ENCODE results near the gene IL36RN.

Gene IL36RN

GRCh38 chr2:113098532-113098931 lies 39.5 kb downstream of the IL36RN start:
- no peak overlapping the region for H3K4me3 ChIP-seq (ENCODE audit: low read depth in 1 of 2, low read length in 2 of 2)

GRCh38 chr2:113102133-113102532 lies 43.1 kb downstream of the IL36RN start:
- Histone ChIP-seq H3K4me3 (ENCODE audit: low read depth in 1 of 2, low read length in 2 of 2) (no peak overlapping the region), H3K79me2 (ENCODE audit: insufficient read depth, low read length) (no peaks in the 10 kb centered on the region), H3K27me3 (ENCODE audit: insufficient read depth, low read length, poor library complexity) (peaks cover 2% of the 10 kb centered on the region), H3K9me3 (ENCODE audit: insufficient read depth, low read length, severe bottlenecking) (no peaks in the 10 kb centered on the region), H3K36me3 (ENCODE audit: insufficient read depth, low read length) (no peaks in the 10 kb centered on the region), H4K20me1 (ENCODE audit: insufficient read depth, low read length) (no peaks in the 10 kb centered on the region), H3K4me2 (ENCODE audit: insufficient read depth, low read length) (no peak overlapping the region), H3K9ac (ENCODE audit: low read depth, low read length) (no peak overlapping the region), H3K4me1 (ENCODE audit: insufficient read depth, low read length) (no peaks in the 10 kb centered on the region), H2AFZ (ENCODE audit: low read depth, low read length) (no peak overlapping the region), H3K27ac (ENCODE audit: low read length) (no peak overlapping the region)
- TF ChIP-seq CTCF (IDR thresholded peaks at IDR 0.05; ENCODE audit: borderline replicate concordance, extremely low read depth, low read length, poor library complexity, severe bottlenecking) (no peak), EZH2 (IDR thresholded peaks at IDR 0.05; ENCODE audit: borderline replicate concordance, low read depth, low read length, severe bottlenecking) (no peak)
- no peak for DNase-seq
- no peak for ATAC-seq (ENCODE audit: insufficient read depth, low read depth)

More at GRCh38 chr2:113098532-113098931, 39.5 kb downstream of the IL36RN start:
- H3K27ac ChIP-seq (ENCODE audit: low read length), result no peak overlapping the region
- no peak overlapping the region for H3K9ac ChIP-seq (ENCODE audit: low read depth, low read length)
- DNase-seq (no peak), ATAC-seq (ENCODE audit: insufficient read depth, low read depth) (no peak)
- H3K36me3 ChIP-seq (ENCODE audit: insufficient read depth, low read length), result no peaks in the 10 kb centered on the region
- TF ChIP-seq CTCF (IDR thresholded peaks at IDR 0.05; ENCODE audit: borderline replicate concordance, extremely low read depth, low read length, poor library complexity, severe bottlenecking), result no peak
- TF ChIP-seq EZH2 (IDR thresholded peaks at IDR 0.05; ENCODE audit: borderline replicate concordance, low read depth, low read length, severe bottlenecking), result no peak
- no peaks in the 10 kb centered on the region for H3K4me1 ChIP-seq (ENCODE audit: insufficient read depth, low read length)
- no peaks in the 10 kb centered on the region for H3K27me3 ChIP-seq (ENCODE audit: insufficient read depth, low read length, poor library complexity)
- H3K9me3 ChIP-seq (ENCODE audit: insufficient read depth, low read length, severe bottlenecking), result no peaks in the 10 kb centered on the region
- no peaks in the 10 kb centered on the region for H4K20me1 ChIP-seq (ENCODE audit: insufficient read depth, low read length)
- H3K4me2 ChIP-seq (ENCODE audit: insufficient read depth, low read length), result no peak overlapping the region
- H2AFZ ChIP-seq (ENCODE audit: low read depth, low read length), result no peak overlapping the region
- no peaks in the 10 kb centered on the region for H3K79me2 ChIP-seq (ENCODE audit: insufficient read depth, low read length)

GRCh38 chr2:113103277-113103676 lies 44.3 kb downstream of the IL36RN start:
- Histone ChIP-seq H3K36me3 (ENCODE audit: insufficient read depth, low read length) (no peaks in the 10 kb centered on the region), H4K20me1 (ENCODE audit: insufficient read depth, low read length) (no peaks in the 10 kb centered on the region), H2AFZ (ENCODE audit: low read depth, low read length) (no peak overlapping the region), H3K9ac (ENCODE audit: low read depth, low read length) (no peak overlapping the region), H3K4me2 (ENCODE audit: insufficient read depth, low read length) (no peak overlapping the region), H3K4me3 (ENCODE audit: low read depth in 1 of 2, low read length in 2 of 2) (no peak overlapping the region), H3K4me1 (ENCODE audit: insufficient read depth, low read length) (no peaks in the 10 kb centered on the region), H3K9me3 (ENCODE audit: insufficient read depth, low read length, severe bottlenecking) (no peaks in the 10 kb centered on the region), H3K27ac (ENCODE audit: low read length) (no peak overlapping the region), H3K79me2 (ENCODE audit: insufficient read depth, low read length) (no peaks in the 10 kb centered on the region), H3K27me3 (ENCODE audit: insufficient read depth, low read length, poor library complexity) (peaks cover 2% of the 10 kb centered on the region)
- ATAC-seq (ENCODE audit: insufficient read depth, low read depth) (no peak), DNase-seq (no peak)
- TF ChIP-seq CTCF (IDR thresholded peaks at IDR 0.05; ENCODE audit: borderline replicate concordance, extremely low read depth, low read length, poor library complexity, severe bottlenecking), result no peak
- no peak for TF ChIP-seq EZH2 (IDR thresholded peaks at IDR 0.05; ENCODE audit: borderline replicate concordance, low read depth, low read length, severe bottlenecking)
